NOMO-1 treated with dmso at 0.1 percent for 144 hours (cell line): Measurements from ENCODE around the gene KCTD7.
A peak's percentile ranks its signal among the peaks of the same experiment; 100 is the strongest.
"Not testable (repeated sequence)": the region's sequence is repeated elsewhere in the genome, so short reads cannot be mapped to it uniquely, and the experiment has no call there.

Experiments used
- DNase-seq: peaks from one replicate; lab custom pipeline; 2025; ENCODE audit not compliant: unreplicated experiment; lab: John Stamatoyannopoulos, UW

KCTD7 gene

GRCh38 chr7:66615699-66616098, 13.0 kb upstream of the KCTD7 start:
- no peak for DNase-seq

- DNase-seq = no peak
Observed at GRCh38 chr7:66617295-66617694, 11.4 kb upstream of the KCTD7 start.

GRCh38 chr7:66619341-66619948, 9.2 kb upstream of the KCTD7 start:
- DNase-seq = not testable (repeated sequence)

GRCh38 chr7:66626331-66626934, 2.2 kb upstream of the KCTD7 start:
- DNase-seq = no peak

- peak; percentile 61 for DNase-seq
Observed at GRCh38 chr7:66627151-66627681, 1.5 kb upstream of the KCTD7 start.

GRCh38 chr7:66627881-66628360, 760 bp upstream of the KCTD7 start:
- no peak for DNase-seq

- no peak for DNase-seq
Observed at GRCh38 chr7:66629222-66630062, 761 bp downstream of the KCTD7 start.

- peak; percentile 15 for DNase-seq
Observed at GRCh38 chr7:66630531-66630930, 1.9 kb downstream of the KCTD7 start.

GRCh38 chr7:66631471-66631870, 2.8 kb downstream of the KCTD7 start:
- DNase-seq = peak; percentile 10

GRCh38 chr7:66634816-66635215, 6.1 kb downstream of the KCTD7 start:
- no peak for DNase-seq

GRCh38 chr7:66635322-66635981, 6.8 kb downstream of the KCTD7 start:
- DNase-seq = not testable (repeated sequence)

- peak; percentile 67 for DNase-seq
Observed at GRCh38 chr7:66635982-66636546, 7.4 kb downstream of the KCTD7 start.

GRCh38 chr7:66638309-66639099, 9.8 kb downstream of the KCTD7 start:
- no peak for DNase-seq

- DNase-seq = no peak
Observed at GRCh38 chr7:66639773-66640172, 11.1 kb downstream of the KCTD7 start.

GRCh38 chr7:66640802-66641525, 12.3 kb downstream of the KCTD7 start:
- no peak for DNase-seq

GRCh38 chr7:66641526-66641871, 12.8 kb downstream of the KCTD7 start:
- no peak for DNase-seq

- DNase-seq = no peak
Observed at GRCh38 chr7:66642186-66642585, 13.5 kb downstream of the KCTD7 start.

- no peak for DNase-seq
Observed at GRCh38 chr7:66642932-66643331, 14.3 kb downstream of the KCTD7 start.

GRCh38 chr7:66643395-66643794, 14.7 kb downstream of the KCTD7 start:
- DNase-seq = no peak
